RWPE2 (cell line): ENCODE measurements around the gene KCNQ1OT1.

Experiments used
- ATAC-seq: fragments of 200-7000 bp; cut with Tn5 transposase; 3 replicates; pipeline ENCODE4 v1.9.1; 2021; ENCODE audit warnings: low read depth
- DNase-seq: peaks from one replicate; pipeline ENCODE4 v3.0.0-alpha.2; 2020; ENCODE audit warnings: low spot score
- H3K27ac ChIP-seq: fragments of 450-650 bp; 2 replicates; pipeline ENCODE4 v1.5.1; 2017; ENCODE audit warnings: mild to moderate bottlenecking; ENCODE audit not compliant: poor library complexity, severe bottlenecking
- H3K27me3 ChIP-seq: fragments of 250-450 bp; sonication (Bioruptor Pico); 2 replicates; pipeline ENCODE4 v1.5.1; 2021; ENCODE audit warnings: mild to moderate bottlenecking, moderate library complexity; ENCODE audit not compliant: insufficient read depth, poor library complexity, severe bottlenecking
- H3K36me3 ChIP-seq: fragments of 250-450 bp; sonication (Bioruptor Pico); 2 replicates; pipeline ENCODE4 v1.5.1; 2020; ENCODE audit warnings: low read depth, mild to moderate bottlenecking, moderate library complexity
- H3K4me1 ChIP-seq: fragments of 250-450 bp; sonication (Bioruptor Pico); 2 replicates; pipeline ENCODE4 v1.5.1; 2021; ENCODE audit warnings: mild to moderate bottlenecking, moderate library complexity; ENCODE audit not compliant: insufficient read depth, poor library complexity, severe bottlenecking
- H3K4me3 ChIP-seq: fragments of 250-450 bp; sonication (Bioruptor Pico); 2 replicates; pipeline ENCODE4 v1.5.1; 2021; ENCODE audit warnings: mild to moderate bottlenecking, moderate library complexity; ENCODE audit not compliant: severe bottlenecking
- H3K9me3 ChIP-seq: fragments of 250-450 bp; sonication (Bioruptor Pico); 2 replicates; pipeline ENCODE4 v1.5.1; 2021; ENCODE audit warnings: mild to moderate bottlenecking, moderate library complexity; ENCODE audit not compliant: severe bottlenecking
- TF ChIP-seq, protein P1 (sequence below): fragments of 450-650 bp; IDR thresholded peaks from one replicate; pipeline ENCODE4 v1.5.1; 2017; ENCODE audit warnings: mild to moderate bottlenecking, moderate library complexity; ENCODE audit not compliant: poor library complexity, severe bottlenecking

The KCNQ1OT1 gene

DNA sequence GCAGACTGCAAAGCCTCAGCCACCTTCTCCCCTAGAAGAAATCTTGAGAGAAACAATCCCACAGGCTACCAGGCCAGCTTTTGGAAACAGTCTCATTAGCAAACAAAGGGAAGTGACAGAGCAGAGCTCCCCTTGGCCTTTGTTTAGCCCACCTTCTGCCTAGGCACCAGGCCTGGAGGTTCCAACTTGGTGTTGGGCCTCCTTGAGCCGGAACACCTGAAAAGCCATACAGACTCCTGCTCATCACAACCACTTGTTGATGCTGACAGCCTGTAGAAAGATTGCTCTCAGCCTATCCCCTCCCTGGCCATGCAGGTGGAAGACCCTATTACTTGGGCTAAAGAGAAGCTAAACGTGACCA, 26.6 kb downstream of the KCNQ1OT1 start:
- Histone ChIP-seq H3K27ac (no peak overlapping the region), H3K4me3 (no peak overlapping the region), H3K4me1 (no peaks in the 10 kb centered on the region), H3K27me3 (no peaks in the 10 kb centered on the region), H3K9me3 (peaks cover 2% of the 10 kb centered on the region), H3K36me3 (peaks cover 6% of the 10 kb centered on the region)
- no peak for ATAC-seq
- TF ChIP-seq, protein P1, sequence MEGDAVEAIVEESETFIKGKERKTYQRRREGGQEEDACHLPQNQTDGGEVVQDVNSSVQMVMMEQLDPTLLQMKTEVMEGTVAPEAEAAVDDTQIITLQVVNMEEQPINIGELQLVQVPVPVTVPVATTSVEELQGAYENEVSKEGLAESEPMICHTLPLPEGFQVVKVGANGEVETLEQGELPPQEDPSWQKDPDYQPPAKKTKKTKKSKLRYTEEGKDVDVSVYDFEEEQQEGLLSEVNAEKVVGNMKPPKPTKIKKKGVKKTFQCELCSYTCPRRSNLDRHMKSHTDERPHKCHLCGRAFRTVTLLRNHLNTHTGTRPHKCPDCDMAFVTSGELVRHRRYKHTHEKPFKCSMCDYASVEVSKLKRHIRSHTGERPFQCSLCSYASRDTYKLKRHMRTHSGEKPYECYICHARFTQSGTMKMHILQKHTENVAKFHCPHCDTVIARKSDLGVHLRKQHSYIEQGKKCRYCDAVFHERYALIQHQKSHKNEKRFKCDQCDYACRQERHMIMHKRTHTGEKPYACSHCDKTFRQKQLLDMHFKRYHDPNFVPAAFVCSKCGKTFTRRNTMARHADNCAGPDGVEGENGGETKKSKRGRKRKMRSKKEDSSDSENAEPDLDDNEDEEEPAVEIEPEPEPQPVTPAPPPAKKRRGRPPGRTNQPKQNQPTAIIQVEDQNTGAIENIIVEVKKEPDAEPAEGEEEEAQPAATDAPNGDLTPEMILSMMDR, result no peak
- DNase-seq, result no peak

DNA sequence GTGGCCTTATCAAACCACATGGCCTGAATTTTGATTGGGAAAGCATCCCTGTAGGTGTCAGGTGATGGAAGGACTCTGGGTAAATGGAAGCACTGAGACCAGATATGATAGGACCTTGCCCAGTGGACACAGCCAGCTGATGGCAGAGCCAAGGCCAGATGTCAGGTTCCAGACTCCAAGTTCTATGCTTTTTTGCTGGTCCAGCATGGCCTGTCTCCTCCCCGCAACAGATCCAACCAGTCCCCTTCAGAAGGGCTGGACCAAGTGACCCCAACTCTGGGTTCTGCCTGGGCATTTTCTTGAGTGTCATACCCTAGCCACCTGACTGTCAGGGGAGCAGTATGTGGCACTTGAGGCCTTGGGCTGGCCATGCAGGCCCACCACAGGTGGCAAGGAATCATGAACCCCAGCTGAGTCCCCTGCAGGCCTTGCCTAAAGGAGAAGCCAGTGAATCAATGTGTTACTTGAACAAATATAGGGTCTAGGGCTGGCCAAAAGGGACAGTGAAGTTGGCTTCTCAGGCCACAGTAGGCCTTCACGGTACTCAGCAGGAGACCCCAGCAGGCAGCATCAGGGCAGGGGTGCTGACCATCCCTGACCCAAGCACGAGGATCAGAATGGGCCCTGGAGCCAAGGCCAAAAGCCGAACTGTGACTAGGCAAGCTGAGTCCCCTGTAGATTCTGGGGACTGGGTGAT, 27.1 kb downstream of the KCNQ1OT1 start:
- peaks cover under 1% of the 10 kb centered on the region for H3K36me3 ChIP-seq
- TF ChIP-seq, protein P1, result no peak
- no peaks in the 10 kb centered on the region for H3K27me3 ChIP-seq
- no peak for ATAC-seq
- no peak overlapping the region for H3K4me3 ChIP-seq
- no peaks in the 10 kb centered on the region for H3K9me3 ChIP-seq
- H3K4me1 ChIP-seq, result no peaks in the 10 kb centered on the region
- DNase-seq, result no peak
- no peak overlapping the region for H3K27ac ChIP-seq

DNA sequence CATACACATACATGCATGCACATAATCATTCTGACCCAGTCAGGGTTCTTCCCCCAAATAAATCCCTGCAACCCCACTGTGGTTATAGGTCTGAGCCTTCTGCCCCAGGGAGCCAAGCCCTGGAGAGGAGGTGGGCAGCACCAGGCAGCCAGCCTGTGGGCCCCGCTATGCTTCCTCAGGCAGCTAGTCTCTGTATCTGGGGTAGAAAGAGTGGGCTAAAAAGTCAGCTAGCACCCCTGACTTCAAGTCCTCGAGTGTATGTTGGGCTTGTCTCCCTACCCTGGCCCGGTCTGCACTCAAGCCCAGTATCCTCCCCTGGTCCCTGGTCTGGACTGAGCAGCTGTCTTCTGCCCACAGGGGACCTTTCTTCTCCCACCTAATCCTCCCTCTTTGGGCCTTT, 28.0 kb downstream of the KCNQ1OT1 start:
- no peak for DNase-seq
- TF ChIP-seq, protein P1, result no peak
- Histone ChIP-seq H3K27me3 (no peaks in the 10 kb centered on the region), H3K36me3 (no peaks in the 10 kb centered on the region), H3K9me3 (no peaks in the 10 kb centered on the region), H3K4me1 (no peaks in the 10 kb centered on the region), H3K4me3 (no peak overlapping the region), H3K27ac (no peak overlapping the region)
- no peak for ATAC-seq

DNA sequence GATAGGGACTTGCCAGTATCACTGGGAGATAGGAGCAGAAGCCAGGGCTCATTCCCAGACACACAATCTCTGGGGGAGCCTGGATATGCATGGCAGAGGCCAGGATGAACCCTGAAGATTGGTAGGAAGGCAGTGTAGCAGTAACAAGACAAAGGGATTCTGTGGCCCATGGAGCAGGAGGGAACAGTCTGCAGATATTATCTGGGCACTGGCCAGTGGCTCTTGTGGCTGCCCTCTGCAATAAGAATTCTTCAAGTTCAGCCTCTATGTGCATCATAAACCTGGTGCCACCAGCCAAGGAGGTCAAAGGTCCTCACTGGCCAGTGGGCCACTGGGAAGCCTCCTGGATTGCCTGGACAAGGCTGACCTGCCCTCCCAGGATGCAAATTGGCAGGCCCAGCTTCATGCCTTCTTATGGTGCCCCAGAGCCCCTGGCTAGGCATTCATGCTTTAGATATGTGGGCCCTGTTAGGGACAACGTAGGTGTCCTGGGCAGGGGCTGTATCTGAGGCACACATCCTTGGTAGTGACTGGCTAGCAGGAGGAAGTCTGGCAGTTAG, 29.2 kb downstream of the KCNQ1OT1 start:
- DNase-seq (no peak), ATAC-seq (no peak)
- TF ChIP-seq, protein P1, result no peak
- no peak overlapping the region for H3K27ac ChIP-seq
- H3K27me3 ChIP-seq, result no peaks in the 10 kb centered on the region
- no peaks in the 10 kb centered on the region for H3K9me3 ChIP-seq
- no peak overlapping the region for H3K4me3 ChIP-seq
- H3K36me3 ChIP-seq, result no peaks in the 10 kb centered on the region
- no peaks in the 10 kb centered on the region for H3K4me1 ChIP-seq
